GM12878 (cell line): ENCODE measurements around the gene SLC24A3. TPM values are rescaled to one million over a fixed set of nuclear protein-coding genes. Genes with fewer than 3 reads are reported as not detected.

Experiments used
- ATAC-seq: fragments of 200-7000 bp; cut with Tn5 transposase; 3 replicates; pipeline ENCODE4 v1.9.1; 2020; ENCODE audit warnings: mild to moderate bottlenecking, moderate library complexity
- BruUV-seq: library from RNA; stranded (reverse); fragments of 400-500 nt; replicated peaks from 2 replicates; lab custom pipeline; 2021; lab: Mats Ljungman, UMichigan
- CTCF ChIA-PET: fragments of 300-600 bp; sonication (Branson Sonifier 250); formaldehyde crosslinking; extraction: SDS; loops from one replicate; lab custom pipeline; 2021; ENCODE audit warnings: inconsistent platforms; lab: Yijun Ruan, JAX
- POLR2A ChIA-PET: fragments of 350-600 bp; formaldehyde crosslinking; extraction: SDS; loops from one replicate; lab custom pipeline; 2021; ENCODE audit warnings: inconsistent platforms; lab: Charles Lee
- RAD21 ChIA-PET: fragments of 300-600 bp; sonication (Branson Sonifier 250); formaldehyde crosslinking; loops from one replicate; lab custom pipeline; 2023; ENCODE audit warnings: antibody characterized with exemption; ENCODE audit not compliant: unreplicated experiment; lab: Charles Lee
- SMC1A ChIA-PET: fragments of 300-600 bp; sonication (Branson Sonifier 250); formaldehyde crosslinking; loops from one replicate; lab custom pipeline; 2023; ENCODE audit not compliant: unreplicated experiment, uncharacterized antibody; lab: Charles Lee
- DNase-seq: peaks from one replicate; pipeline ENCODE4 v3.0.0-alpha.2; 2011; ENCODE audit warnings: low read depth, low spot score
- FAIRE-seq: peaks from 3 replicates; lab custom pipeline; 2011; peaks lifted over from hg19 to GRCh38; lab: Jason Lieb, UNC
- H2AFZ ChIP-seq: 2 replicates; pipeline ENCODE4 v1.6.0; 2011; ENCODE audit warnings: low read depth, low read length, control low read depth; ENCODE audit not compliant: control insufficient read depth
- H3K27ac ChIP-seq: 2 replicates; pipeline ENCODE4 v1.5.1; 2011; ENCODE audit warnings: control low read depth; ENCODE audit not compliant: control insufficient read depth, insufficient read depth
- H3K27me3 ChIP-seq, 2 experiments: replicated peaks in 1 of 2; 2 replicates each; pipeline versions ENCODE4 v1.6.0 to v1.6.1; 2011; ENCODE audit warnings: low read length in 1 of 2; ENCODE audit not compliant: control insufficient read depth in 2 of 2, insufficient read depth in 2 of 2
- H3K36me3 ChIP-seq, 2 experiments: 2 replicates each; pipeline ENCODE4 v1.5.1; 2011; ENCODE audit warnings: low read length in 1 of 2; ENCODE audit not compliant: control insufficient read depth in 2 of 2, insufficient read depth in 2 of 2
- H3K4me1 ChIP-seq: 2 replicates; pipeline ENCODE4 v1.6.1; 2011; ENCODE audit warnings: mild to moderate bottlenecking, low read length, moderate library complexity, mixed read lengths; ENCODE audit not compliant: control insufficient read depth, insufficient read depth
- H3K4me2 ChIP-seq: 2 replicates; pipeline ENCODE4 v1.6.0; 2011; ENCODE audit warnings: control low read depth; ENCODE audit not compliant: control insufficient read depth, insufficient read depth
- H3K4me3 ChIP-seq: fragments of 200-600 bp; sonication (generic); 2 replicates; pipeline ENCODE4 v1.5.1; 2016
- H3K79me2 ChIP-seq: 2 replicates; pipeline ENCODE4 v1.6.0; 2011; ENCODE audit warnings: low read length; ENCODE audit not compliant: control insufficient read depth, insufficient read depth
- H3K9ac ChIP-seq: 2 replicates; pipeline ENCODE4 v1.8.0; 2011; ENCODE audit warnings: low read length, control low read depth, mixed read lengths; ENCODE audit not compliant: control insufficient read depth, insufficient read depth
- H3K9me3 ChIP-seq: replicated peaks from 3 replicates; pipeline ENCODE4 v1.5.1; 2011; ENCODE audit warnings: mild to moderate bottlenecking, low read length; ENCODE audit not compliant: control insufficient read depth, insufficient read depth
- H4K20me1 ChIP-seq: 2 replicates; pipeline ENCODE4 v1.6.0; 2011; ENCODE audit not compliant: control insufficient read depth, insufficient read depth
- BCLAF1 ChIP-seq: fragments of 450-650 bp; IDR thresholded peaks from 2 replicates; pipeline ENCODE4 v1.6.1; 2017; ENCODE audit warnings: antibody characterized with exemption, mild to moderate bottlenecking, moderate library complexity
- BMI1 ChIP-seq: fragments of 450-650 bp; IDR thresholded peaks from 2 replicates; pipeline ENCODE4 v1.6.1; 2016; ENCODE audit warnings: mild to moderate bottlenecking, moderate library complexity, borderline replicate concordance
- E2F8 ChIP-seq: fragments of 450-650 bp; IDR thresholded peaks from 2 replicates; pipeline ENCODE4 v1.6.1; 2018; ENCODE audit warnings: mild to moderate bottlenecking, low read depth, moderate library complexity; ENCODE audit not compliant: partially characterized antibody
- NFXL1 ChIP-seq: fragments of 450-650 bp; IDR thresholded peaks from 2 replicates; pipeline ENCODE4 v1.6.1; 2017; ENCODE audit warnings: antibody characterized with exemption, mild to moderate bottlenecking, borderline replicate concordance
- POU2F2 ChIP-seq: IDR thresholded peaks from 3 replicates; pipeline ENCODE4 v1.6.1; 2011; ENCODE audit warnings: low read depth, mild to moderate bottlenecking, low read length, borderline replicate concordance
- STAT1 ChIP-seq: fragments of 450-650 bp; conservative IDR thresholded peaks from 2 replicates; pipeline ENCODE4 v1.6.1; 2014; ENCODE audit warnings: antibody characterized with exemption, mild to moderate bottlenecking
- WGBS: methylation state at CpG from one replicate; pipeline ENCODE4 v1.1.6; 2016; ENCODE audit warnings: low lambda C conversion rate; ENCODE audit not compliant: insufficient replicate concordance, insufficient coverage; ENCODE audit errors: missing lambda C conversion rate; 5-methylcytosine and 5-hydroxymethylcytosine counted together
- in situ Hi-C: fragments of 300-500 bp; cut with MboI; formaldehyde crosslinking; loops from 9 replicates; pipeline ENCODE4 v1.14.3; 2018; ENCODE audit warnings: mixed read lengths
- intact Hi-C: fragments of 100-400 bp; cut with micrococcal nuclease; formaldehyde crosslinking; loops from one replicate; pipeline ENCODE4 v1.14.2; 2022; ENCODE audit not compliant: unreplicated experiment
- polyA plus RNA-seq, 11 experiments: library from polyadenylated mRNA; depleted of rRNA in 4 of 11; unstranded in 6 of 11; stranded (reverse) in 5 of 11; fragments of >200 nt; fragmentation: Nextera tagmentation in 4 of 11; fragmentation: Illumina TruSeq in 1 of 11; extraction: Ambion mirVana in 4 of 11; extraction: Trizol in 1 of 11; gene quantifications; 1 replicate in 1 of 11; 2 replicates in 10 of 11; pipeline versions ENCODE4 v1.2.1 to v1.2.3, GENCODE V29; 2011 to 2016; ENCODE audit warnings: inconsistent platforms in 2 of 11, missing spikeins in 2 of 11, low read depth in 1 of 11
- total RNA-seq, 4 experiments: library from RNA; depleted of rRNA in 3 of 4; stranded (reverse); fragments of >200 nt in 3 of 4; fragmentation: Illumina TruSeq in 1 of 4; extraction: Trizol in 1 of 4; gene quantifications; 2 replicates each; pipeline versions ENCODE4 v1.2.1 to v1.2.3, GENCODE V29; 2013 to 2021
- TF ChIP-seq, protein P1 (sequence below): fragments of 450-650 bp; IDR thresholded peaks from 2 replicates; pipeline ENCODE4 v1.6.1; 2016; ENCODE audit warnings: mild to moderate bottlenecking
- TF ChIP-seq, protein P2 (sequence below): IDR thresholded peaks from 2 replicates; pipeline ENCODE4 v1.6.1; 2011; ENCODE audit warnings: low read depth, mild to moderate bottlenecking, low read length, moderate library complexity, borderline replicate concordance; ENCODE audit errors: extremely low read depth

Gene SLC24A3
- total and polyA plus RNA-seq, 10 of the 15 experiments (the other 5 are each of a cell fraction or from before 2014, with no cell fraction given) = 0.04 TPM; not detected in 9

DNA sequence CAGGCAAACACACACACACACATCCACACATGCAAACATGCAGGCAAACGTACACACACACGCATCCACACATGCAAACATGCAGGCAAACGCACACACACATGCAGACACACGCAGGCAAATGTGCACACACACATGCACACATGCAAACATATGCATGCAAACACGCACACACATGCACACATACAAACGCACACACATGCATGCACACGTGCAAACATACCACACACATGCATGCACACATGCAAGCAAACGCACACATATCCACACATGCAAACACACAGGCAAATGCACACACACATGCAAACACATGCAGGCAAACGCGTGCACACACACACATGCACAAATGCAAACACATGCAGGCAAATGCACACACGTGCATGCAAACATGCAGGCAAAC is 498.7 kb downstream of the SLC24A3 start (continued):
- TF ChIP-seq BCLAF1 (no peak), POU2F2 (no peak), NFXL1 (no peak)

GRCh38 chr20:19712721-19713260 is 500.3 kb downstream of the SLC24A3 start:
- H3K79me2 ChIP-seq = no peaks in the 10 kb centered on the region
- in situ Hi-C loops = no loop called here
- BruUV-seq = no TSS peak
- ChIA-PET RAD21 (no interaction called here), SMC1A (interaction anchor here (0.8 to 1.4 kb wide), 3 partner anchors 21 to 68 kb away, joined by 3 read pairs; no protein-coding TSS in a partner anchor), POLR2A (no interaction called here), CTCF (interaction anchor here (0.8 kb wide), 1 partner anchor 20 kb away, joined by 3 read pairs; no protein-coding TSS in a partner anchor)
- no peak for FAIRE-seq
- no peak for ATAC-seq
- no peaks in the 10 kb centered on the region; the same call in 2 of the 3 replicates for H3K9me3 ChIP-seq
- H2AFZ ChIP-seq = no peak overlapping the region
- no peak overlapping the region for H3K4me2 ChIP-seq
- H3K27me3 ChIP-seq = peaks cover 0 to 2% of the 10 kb centered on the region in 2 experiments; a peak in 1 of 4 replicates
- no peak overlapping the region for H3K27ac ChIP-seq
- WGBS = 41% methylated on average over 4 of the region's 4 CpGs
- DNase-seq = no peak
- H3K4me1 ChIP-seq = no peaks in the 10 kb centered on the region
- intact Hi-C loops = no loop called here
- TF ChIP-seq, protein P1, sequence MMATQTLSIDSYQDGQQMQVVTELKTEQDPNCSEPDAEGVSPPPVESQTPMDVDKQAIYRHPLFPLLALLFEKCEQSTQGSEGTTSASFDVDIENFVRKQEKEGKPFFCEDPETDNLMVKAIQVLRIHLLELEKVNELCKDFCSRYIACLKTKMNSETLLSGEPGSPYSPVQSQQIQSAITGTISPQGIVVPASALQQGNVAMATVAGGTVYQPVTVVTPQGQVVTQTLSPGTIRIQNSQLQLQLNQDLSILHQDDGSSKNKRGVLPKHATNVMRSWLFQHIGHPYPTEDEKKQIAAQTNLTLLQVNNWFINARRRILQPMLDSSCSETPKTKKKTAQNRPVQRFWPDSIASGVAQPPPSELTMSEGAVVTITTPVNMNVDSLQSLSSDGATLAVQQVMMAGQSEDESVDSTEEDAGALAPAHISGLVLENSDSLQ = no peak
- TF ChIP-seq E2F8 = no peak
- TF ChIP-seq, protein P2, sequence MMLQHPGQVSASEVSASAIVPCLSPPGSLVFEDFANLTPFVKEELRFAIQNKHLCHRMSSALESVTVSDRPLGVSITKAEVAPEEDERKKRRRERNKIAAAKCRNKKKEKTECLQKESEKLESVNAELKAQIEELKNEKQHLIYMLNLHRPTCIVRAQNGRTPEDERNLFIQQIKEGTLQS = no peak
- no peak for TF ChIP-seq STAT1
- TF ChIP-seq BMI1 = no peak
- H3K4me3 ChIP-seq = no peak overlapping the region
- no peaks in the 10 kb centered on the region for H3K36me3 ChIP-seq
- no peak overlapping the region for H3K9ac ChIP-seq
- H4K20me1 ChIP-seq = no peaks in the 10 kb centered on the region
